MCF 10A (cell line): Measurements from ENCODE around the gene SMAGP. TPM values are rescaled to one million over a fixed set of nuclear protein-coding genes. Genes with fewer than 3 reads are reported as not detected.
"Not testable (repeated sequence)": the region's sequence is repeated elsewhere in the genome, so short reads cannot be mapped to it uniquely, and the experiment has no call there.

ENCODE experiments used
- BruUV-seq: library from RNA; stranded (reverse); fragments of 400-500 nt; replicated peaks from 2 replicates; lab custom pipeline; 2021; lab: Mats Ljungman, UMichigan
- CTCF ChIA-PET: fragments of 300-600 bp; sonication (Branson Sonifier 250); formaldehyde crosslinking; extraction: SDS; loops from one replicate; lab custom pipeline; 2021; ENCODE audit warnings: antibody characterized with exemption, inconsistent platforms; lab: Yijun Ruan, JAX
- POLR2A ChIA-PET: fragments of 300-600, 350-650 bp; sonication (Branson Sonifier 250); formaldehyde crosslinking; extraction: SDS; loops from one replicate; lab custom pipeline; 2020; ENCODE audit warnings: antibody characterized with exemption, inconsistent platforms; lab: Yijun Ruan, JAX
- DNase-seq: peaks from one replicate; pipeline ENCODE4 v3.0.0-alpha.2; 2018; ENCODE audit not compliant: unreplicated experiment
- H3K27ac Mint-ChIP-seq: one replicate; pipeline ENCODE4 v1.8.0; 2022; ENCODE audit warnings: mild to moderate bottlenecking, low read depth, mixed read lengths; ENCODE audit not compliant: unreplicated experiment
- H3K27me3 Mint-ChIP-seq: one replicate; pipeline ENCODE4 v1.8.0; 2022; ENCODE audit warnings: mixed read lengths; ENCODE audit not compliant: insufficient read depth, unreplicated experiment
- H3K36me3 Mint-ChIP-seq: one replicate; pipeline ENCODE4 v1.8.0; 2022; ENCODE audit warnings: mild to moderate bottlenecking, moderate library complexity, mixed read lengths; ENCODE audit not compliant: insufficient read depth, unreplicated experiment
- H3K4me1 Mint-ChIP-seq: one replicate; pipeline ENCODE4 v1.8.0; 2022; ENCODE audit warnings: mixed read lengths; ENCODE audit not compliant: insufficient read depth, unreplicated experiment
- H3K4me3 Mint-ChIP-seq: one replicate; pipeline ENCODE4 v1.8.0; 2022; ENCODE audit warnings: mild to moderate bottlenecking, moderate library complexity, mixed read lengths; ENCODE audit not compliant: unreplicated experiment
- H3K9me3 Mint-ChIP-seq: one replicate; pipeline ENCODE4 v1.8.0; 2022; ENCODE audit warnings: mixed read lengths; ENCODE audit not compliant: unreplicated experiment
- intact Hi-C: fragments of 100-400 bp; cut with micrococcal nuclease; formaldehyde crosslinking; loops from 2 replicates; pipeline ENCODE4 v1.14.1; 2022
- total RNA-seq: library from RNA; stranded (reverse); gene quantifications from 2 replicates; pipeline ENCODE4 v1.2.3, GENCODE V29; 2022
- TF ChIP-seq, protein P1 (sequence below): fragments of 200-600 bp; IDR thresholded peaks from one replicate; pipeline ENCODE4 v1.8.0; 2022; ENCODE audit warnings: antibody characterized with exemption, mild to moderate bottlenecking; ENCODE audit not compliant: unreplicated experiment

Gene SMAGP
- total RNA-seq, 1 experiment from 2014 or later, result 17.4 TPM

DNA sequence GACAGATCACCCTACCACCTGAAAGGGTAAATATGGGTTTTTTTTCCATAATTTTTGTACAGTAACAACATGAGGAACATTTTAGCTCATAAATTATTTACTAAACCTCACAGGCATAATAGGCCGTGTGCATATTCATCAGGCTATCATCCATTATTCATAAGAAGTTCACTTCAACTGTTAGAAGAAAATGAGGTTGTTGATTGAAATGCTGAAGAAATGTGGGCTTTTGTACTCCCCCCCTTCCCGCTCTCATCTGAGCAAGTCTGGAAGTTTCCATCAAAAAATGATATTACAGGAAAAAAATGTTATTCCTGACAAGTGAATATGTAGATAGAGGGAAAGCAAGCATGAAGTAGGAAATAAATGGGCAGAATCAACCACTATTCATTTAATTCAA is 44.4 kb downstream of the SMAGP start:
- intact Hi-C loops, result no loop called here
- ChIA-PET CTCF (no interaction called here), POLR2A (interaction anchor here (2.0 kb wide), 1 partner anchor 13 kb away, joined by 6 read pairs; the partner anchor contains the start of gene DAZAP2)
- Mint-ChIP-seq H3K9me3 (no peaks in the 10 kb centered on the region), H3K4me3 (no peak overlapping the region), H3K27me3 (no peaks in the 10 kb centered on the region), H3K36me3 (no peaks in the 10 kb centered on the region), H3K4me1 (no peaks in the 10 kb centered on the region), H3K27ac (no peak overlapping the region)
- no TSS peak for BruUV-seq
- DNase-seq, result no peak
- TF ChIP-seq, protein P1, sequence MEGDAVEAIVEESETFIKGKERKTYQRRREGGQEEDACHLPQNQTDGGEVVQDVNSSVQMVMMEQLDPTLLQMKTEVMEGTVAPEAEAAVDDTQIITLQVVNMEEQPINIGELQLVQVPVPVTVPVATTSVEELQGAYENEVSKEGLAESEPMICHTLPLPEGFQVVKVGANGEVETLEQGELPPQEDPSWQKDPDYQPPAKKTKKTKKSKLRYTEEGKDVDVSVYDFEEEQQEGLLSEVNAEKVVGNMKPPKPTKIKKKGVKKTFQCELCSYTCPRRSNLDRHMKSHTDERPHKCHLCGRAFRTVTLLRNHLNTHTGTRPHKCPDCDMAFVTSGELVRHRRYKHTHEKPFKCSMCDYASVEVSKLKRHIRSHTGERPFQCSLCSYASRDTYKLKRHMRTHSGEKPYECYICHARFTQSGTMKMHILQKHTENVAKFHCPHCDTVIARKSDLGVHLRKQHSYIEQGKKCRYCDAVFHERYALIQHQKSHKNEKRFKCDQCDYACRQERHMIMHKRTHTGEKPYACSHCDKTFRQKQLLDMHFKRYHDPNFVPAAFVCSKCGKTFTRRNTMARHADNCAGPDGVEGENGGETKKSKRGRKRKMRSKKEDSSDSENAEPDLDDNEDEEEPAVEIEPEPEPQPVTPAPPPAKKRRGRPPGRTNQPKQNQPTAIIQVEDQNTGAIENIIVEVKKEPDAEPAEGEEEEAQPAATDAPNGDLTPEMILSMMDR, result no peak

DNA sequence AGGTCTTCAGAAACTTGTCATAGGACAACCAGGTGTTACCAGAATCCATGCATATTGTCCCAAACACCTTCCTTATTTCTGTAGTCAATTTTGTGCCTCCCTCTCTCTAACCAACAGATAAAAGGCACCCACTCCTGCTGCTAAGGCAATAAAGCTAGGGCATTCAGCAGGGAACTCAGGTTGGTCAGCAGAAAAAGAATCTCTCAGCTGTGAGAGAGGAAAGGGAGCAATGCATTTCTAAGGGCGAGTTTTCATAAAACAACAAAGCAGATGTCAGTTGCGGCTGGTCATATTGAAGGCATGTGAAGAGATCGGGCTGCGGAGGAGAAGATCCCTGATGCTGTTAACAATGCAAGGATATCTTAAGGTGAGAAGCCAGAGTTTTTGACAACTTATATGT is 45.0 kb downstream of the SMAGP start:
- Mint-ChIP-seq H3K27me3 (no peaks in the 10 kb centered on the region), H3K9me3 (no peaks in the 10 kb centered on the region), H3K36me3 (no peaks in the 10 kb centered on the region), H3K27ac (no peak overlapping the region), H3K4me3 (no peak overlapping the region), H3K4me1 (no peaks in the 10 kb centered on the region)
- POLR2A ChIA-PET, result no interaction called here
- TF ChIP-seq, protein P1, result no peak
- intact Hi-C loops, result no loop called here
- CTCF ChIA-PET, result no interaction called here
- DNase-seq, result no peak
- BruUV-seq, result no TSS peak

DNA sequence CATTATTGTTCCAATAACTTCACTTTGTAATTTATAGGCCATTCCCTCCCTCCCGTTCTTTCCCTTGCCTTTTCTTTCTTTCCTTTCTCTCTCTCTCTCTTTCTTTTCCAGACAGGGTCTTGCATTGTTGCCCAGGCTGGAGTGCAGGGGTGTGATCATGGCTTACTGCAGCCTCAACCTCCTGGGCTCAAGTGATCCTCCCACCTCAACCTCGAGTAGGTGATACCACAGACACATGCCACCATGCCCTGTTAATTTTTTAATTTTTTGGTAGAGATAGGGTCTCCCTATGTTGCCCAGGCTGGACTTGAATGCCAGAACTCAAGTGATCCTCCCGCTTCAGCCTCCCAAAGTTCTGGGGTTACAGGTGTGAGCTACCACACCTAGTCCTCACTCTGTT is 45.6 kb downstream of the SMAGP start:
- ChIA-PET CTCF (no interaction called here), POLR2A (no interaction called here)
- intact Hi-C loops, result no loop called here
- H3K4me3 Mint-ChIP-seq, result no peak overlapping the region
- H3K4me1 Mint-ChIP-seq, result no peaks in the 10 kb centered on the region
- H3K9me3 Mint-ChIP-seq, result no peaks in the 10 kb centered on the region
- TF ChIP-seq, protein P1, result no peak
- no TSS peak for BruUV-seq
- no peaks in the 10 kb centered on the region for H3K27me3 Mint-ChIP-seq
- no peak for DNase-seq
- H3K27ac Mint-ChIP-seq, result no peak overlapping the region
- no peaks in the 10 kb centered on the region for H3K36me3 Mint-ChIP-seq

DNA sequence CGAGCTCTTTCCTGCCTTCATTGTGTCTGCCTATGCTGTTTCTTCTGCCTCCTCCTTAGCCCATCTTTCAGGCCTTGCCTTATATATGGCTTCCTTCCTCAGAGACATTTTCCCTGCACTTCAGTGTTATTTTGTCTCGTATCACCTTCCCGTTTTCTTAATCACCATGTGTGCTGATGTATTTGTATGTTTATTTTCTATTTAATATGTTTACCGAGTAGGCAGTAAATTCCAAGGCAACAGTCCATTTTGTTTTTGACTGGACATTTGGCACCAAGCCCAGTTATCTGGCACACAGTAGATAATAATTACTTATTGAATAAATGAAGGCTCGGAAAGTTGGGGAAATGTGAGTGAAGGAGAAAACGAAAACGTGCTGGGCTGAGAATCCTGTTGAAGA is 47.8 kb downstream of the SMAGP start:
- no peak for DNase-seq
- Mint-ChIP-seq H3K27ac (no peak overlapping the region), H3K27me3 (no peaks in the 10 kb centered on the region), H3K9me3 (no peaks in the 10 kb centered on the region), H3K4me1 (peaks cover 6% of the 10 kb centered on the region), H3K36me3 (no peaks in the 10 kb centered on the region), H3K4me3 (no peak overlapping the region)
- intact Hi-C loops, result no loop called here
- ChIA-PET POLR2A (interaction anchor here (2.1 kb wide), 1 partner anchor 16 kb away, joined by 11 read pairs; the partner anchor contains the start of gene DAZAP2), CTCF (interaction anchor here (0.6 kb wide), 1 partner anchor 24 kb away, joined by 3 read pairs; no protein-coding TSS in a partner anchor)
- no TSS peak for BruUV-seq
- TF ChIP-seq, protein P1, result no peak

DNA sequence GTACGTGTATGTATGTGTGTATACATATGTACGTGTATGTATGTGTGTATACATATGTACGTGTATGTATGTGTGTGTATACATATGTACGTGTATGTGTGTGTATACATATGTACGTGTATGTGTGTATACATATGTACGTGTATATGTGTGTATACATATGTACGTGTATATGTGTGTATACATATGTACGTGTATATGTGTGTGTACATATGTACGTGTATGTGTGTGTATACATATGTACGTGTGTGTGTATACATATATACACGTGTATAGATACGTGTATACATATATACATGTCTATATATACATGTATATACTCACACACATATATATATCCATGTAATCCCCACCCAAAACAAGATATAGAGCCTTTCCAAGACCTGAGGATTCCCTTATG is 50.4 kb downstream of the SMAGP start:
- H3K27me3 Mint-ChIP-seq, DNase-seq, POLR2A ChIA-PET, H3K36me3 Mint-ChIP-seq, H3K4me1 Mint-ChIP-seq, H3K4me3 Mint-ChIP-seq, H3K9me3 Mint-ChIP-seq, H3K27ac Mint-ChIP-seq, BruUV-seq: not testable (repeated sequence)
- CTCF ChIA-PET, result interaction anchor here (0.6 kb wide), 1 partner anchor 175 kb away, joined by 3 read pairs; no protein-coding TSS in a partner anchor
- intact Hi-C loops, result loop anchor here (1.0 to 5.0 kb wide), 3 partner anchors 19 to 173 kb away; partner anchors contain the start of genes LETMD1 and TFCP2
